DOHH2 (cell line): Measurements from ENCODE around the gene CYP2U1.

ENCODE experiments used
- CTCF ChIP-seq: fragments of 200-600 bp; sonication (generic); IDR thresholded peaks from one replicate; pipeline ENCODE4 v1.5.1; 2014; ENCODE audit warnings: antibody characterized with exemption, mild to moderate bottlenecking, low read depth, low read length; ENCODE audit not compliant: poor library complexity, severe bottlenecking
- EZH2phosphoT487 ChIP-seq: fragments of 200-600 bp; sonication (generic); IDR thresholded peaks from 2 replicates; pipeline ENCODE4 v1.6.1; 2017; ENCODE audit warnings: borderline replicate concordance, mild to moderate bottlenecking, antibody characterized with exemption, low read length, moderate library complexity, mixed read lengths

- TF ChIP-seq CTCF (no peak), EZH2phosphoT487 (no peak)
Measured at GRCh38 chr4:107956011-107956410, 24.7 kb downstream of the CYP2U1 start.
